DLD1 (cell line): ENCODE measurements around the gene PCDHGB5.
"Not testable (repeated sequence)": the region's sequence is repeated elsewhere in the genome, so short reads cannot be mapped to it uniquely, and the experiment has no call there.

Source experiments
- in situ Hi-C: cut with HindIII; loops from 2 replicates; pipeline ENCODE4 v1.10.0; 2017; ENCODE audit warnings: low sequenced_read_pairs

PCDHGB5 gene

GRCh38 chr5:141375444-141376155 is 22.1 kb upstream of the PCDHGB5 start:
- in situ Hi-C loops: not testable (repeated sequence)

GRCh38 chr5:141382469-141383294 is 15.1 kb upstream of the PCDHGB5 start, which contains the start of gene PCDHGA7:
TSS of gene PCDHGA7 (plus strand) at chr5:141382742. CDS start at chr5:141382900, 158 bp downstream.
- in situ Hi-C loops: no loop called here

GRCh38 chr5:141383345-141383744 is 14.4 kb upstream of the PCDHGB5 start:
- in situ Hi-C loops: no loop called here

- in situ Hi-C loops: no loop called here
These were observed 13.1 kb upstream of the PCDHGB5 start for GRCh38 chr5:141384471-141385267.

GRCh38 chr5:141387557-141388311 is 10.0 kb upstream of the PCDHGB5 start, which contains the start of gene PCDHGB4:
TSS of gene PCDHGB4 (plus strand) at chr5:141387698. CDS start at chr5:141387885, 187 bp downstream.
- in situ Hi-C loops: not testable (repeated sequence)

- in situ Hi-C loops: no loop called here
These were observed 9.1 kb upstream of the PCDHGB5 start for GRCh38 chr5:141388661-141389060.

GRCh38 chr5:141389153-141390042 is 8.3 kb upstream of the PCDHGB5 start:
- in situ Hi-C loops: no loop called here

GRCh38 chr5:141392429-141393198 is 5.1 kb upstream of the PCDHGB5 start, which contains the start of gene PCDHGA8:
TSS of gene PCDHGA8 (plus strand) at chr5:141392633. CDS start at chr5:141392814, 181 bp downstream.
- in situ Hi-C loops: no loop called here

GRCh38 chr5:141393267-141393666 is 4.5 kb upstream of the PCDHGB5 start:
- in situ Hi-C loops: no loop called here

GRCh38 chr5:141394401-141395187 is 3.2 kb upstream of the PCDHGB5 start:
- in situ Hi-C loops: not testable (repeated sequence)

GRCh38 chr5:141398608-141399007 is 861 bp downstream of the PCDHGB5 start:
- in situ Hi-C loops: no loop called here

- in situ Hi-C loops: no loop called here
These were observed 2.0 kb downstream of the PCDHGB5 start for GRCh38 chr5:141399555-141400258.

GRCh38 chr5:141402553-141403243 is 5.0 kb downstream of the PCDHGB5 start, which contains the start of gene PCDHGA9:
TSS of gene PCDHGA9 (plus strand) at chr5:141402778. CDS start at chr5:141402953, 175 bp downstream.
- in situ Hi-C loops: no loop called here

- in situ Hi-C loops: no loop called here
These were observed 5.6 kb downstream of the PCDHGB5 start for GRCh38 chr5:141403387-141403786.

GRCh38 chr5:141407790-141408505 is 10.2 kb downstream of the PCDHGB5 start, which contains the start of gene PCDHGB6:
TSS of gene PCDHGB6 (plus strand) at chr5:141408021. CDS start at chr5:141408203, 182 bp downstream.
- in situ Hi-C loops: not testable (repeated sequence)
